HepG2 (cell line): ENCODE results near the gene IP6K1. TPM values are rescaled to one million over a fixed set of nuclear protein-coding genes. Genes with fewer than 3 reads are reported as not detected.

Source experiments
- FOSL2 ChIP-seq: sonication (generic); formaldehyde crosslinking; IDR thresholded peaks from 2 replicates; pipeline ENCODE4 v1.4.0; 2020; ENCODE audit warnings: missing genetic modification reagents
- FOXC1 ChIP-seq: sonication (generic); formaldehyde crosslinking; IDR thresholded peaks from 2 replicates; pipeline ENCODE4 v1.8.0; 2022; ENCODE audit warnings: mild to moderate bottlenecking, missing genetic modification reagents, borderline replicate concordance
- FOXO1 ChIP-seq: sonication (generic); formaldehyde crosslinking; IDR thresholded peaks from 2 replicates; pipeline ENCODE4 v1.4.0; 2020; ENCODE audit warnings: missing genetic modification reagents
- GATAD2A ChIP-seq: IDR thresholded peaks from 2 replicates; pipeline ENCODE4 v1.6.1; 2016
- HOXA7 ChIP-seq: sonication (generic); formaldehyde crosslinking; IDR thresholded peaks from 2 replicates; pipeline ENCODE4 v1.8.1; 2022; ENCODE audit warnings: mild to moderate bottlenecking, missing genetic modification reagents, moderate library complexity
- KLF6 ChIP-seq: IDR thresholded peaks from 2 replicates; pipeline ENCODE4 v1.8.0; 2016; ENCODE audit warnings: missing biosample characterization, missing genetic modification reagents
- MBD4 ChIP-seq: IDR thresholded peaks from 2 replicates; pipeline ENCODE4 v1.6.1; 2012; ENCODE audit warnings: low read length, inconsistent platforms, borderline replicate concordance
- MEF2D ChIP-seq: sonication (generic); formaldehyde crosslinking; IDR thresholded peaks from 2 replicates; pipeline ENCODE4 v1.5.1; 2020; ENCODE audit warnings: mild to moderate bottlenecking, missing genetic modification reagents
- MIER3 ChIP-seq: IDR thresholded peaks from 2 replicates; pipeline ENCODE4 v1.6.1; 2016; ENCODE audit warnings: missing compliant biosample characterization, borderline replicate concordance
- NFRKB ChIP-seq: fragments of 450-650 bp; IDR thresholded peaks from 2 replicates; pipeline ENCODE4 v1.6.1; 2017
- PITX1 ChIP-seq: sonication (generic); formaldehyde crosslinking; IDR thresholded peaks from 2 replicates; pipeline ENCODE4 v1.5.1; 2020; ENCODE audit warnings: mild to moderate bottlenecking, missing genetic modification reagents
- RAD21 ChIP-seq: fragments of 450-650 bp; formaldehyde crosslinking; IDR thresholded peaks from 2 replicates; pipeline ENCODE4 v1.5.0; 2020; ENCODE audit warnings: mild to moderate bottlenecking
- RFX1 ChIP-seq: fragments of 450-650 bp; IDR thresholded peaks from 2 replicates; pipeline ENCODE4 v1.6.1; 2017
- SMYD3 ChIP-seq: sonication (generic); formaldehyde crosslinking; IDR thresholded peaks from 2 replicates; pipeline ENCODE4 v1.8.1; 2023; ENCODE audit warnings: mild to moderate bottlenecking, missing genetic modification reagents
- TOPORS ChIP-seq: sonication (generic); formaldehyde crosslinking; IDR thresholded peaks from 2 replicates; pipeline ENCODE4 v1.8.0; 2023; ENCODE audit warnings: mild to moderate bottlenecking, missing genetic modification reagents
- TRAFD1 ChIP-seq: sonication (generic); formaldehyde crosslinking; IDR thresholded peaks from 2 replicates; pipeline ENCODE4 v1.5.1; 2020; ENCODE audit warnings: missing genetic modification reagents, mild to moderate bottlenecking, borderline replicate concordance
- TRIM22 ChIP-seq: fragments of 450-650 bp; IDR thresholded peaks from 2 replicates; pipeline ENCODE4 v1.6.1; 2017
- ZFP36 ChIP-seq: fragments of 150-350 bp; IDR thresholded peaks from 2 replicates; pipeline ENCODE4 v1.6.1; 2018; ENCODE audit warnings: borderline replicate concordance, low read length, low read depth; ENCODE audit not compliant: partially characterized antibody
- ZKSCAN8 ChIP-seq: IDR thresholded peaks from 2 replicates; pipeline ENCODE4 v1.6.1; 2016; ENCODE audit warnings: borderline replicate concordance, missing genetic modification reagents, missing compliant biosample characterization
- ZNF10 ChIP-seq: sonication (generic); formaldehyde crosslinking; IDR thresholded peaks from 2 replicates; pipeline ENCODE4 v1.4.0; 2020; ENCODE audit warnings: mild to moderate bottlenecking, low read depth, missing genetic modification reagents, borderline replicate concordance
- ZNF451 ChIP-seq: sonication (generic); formaldehyde crosslinking; IDR thresholded peaks from 2 replicates; pipeline ENCODE4 v1.5.0; 2020; ENCODE audit warnings: mild to moderate bottlenecking, missing genetic modification reagents
- ZNF678 ChIP-seq: sonication (generic); formaldehyde crosslinking; IDR thresholded peaks from 2 replicates; pipeline ENCODE4 v1.4.0; 2020; ENCODE audit warnings: mild to moderate bottlenecking, missing genetic modification reagents
- ZNF788 ChIP-seq: sonication (generic); formaldehyde crosslinking; IDR thresholded peaks from 2 replicates; pipeline ENCODE4 v1.5.0; 2020; ENCODE audit warnings: mild to moderate bottlenecking, missing genetic modification reagents, borderline replicate concordance
- ZSCAN29 ChIP-seq: sonication (generic); formaldehyde crosslinking; conservative IDR thresholded peaks from 2 replicates; pipeline ENCODE4 v1.4.0; 2020; ENCODE audit warnings: mild to moderate bottlenecking, missing genetic modification reagents
- polyA plus RNA-seq, 8 experiments: library from polyadenylated mRNA; depleted of rRNA in 3 of 8; stranded (reverse) in 7 of 8; unstranded in 1 of 8; fragments of >200 nt; fragmentation: Illumina TruSeq in 4 of 8; extraction: Trizol in 4 of 8; gene quantifications; 2 replicates each; pipeline versions ENCODE4 v1.2.1 to v1.2.3, GENCODE V29; 2011 to 2016; ENCODE audit warnings: low read depth in 4 of 8, missing spikeins in 1 of 8, mixed read lengths in 1 of 8; ENCODE audit not compliant: insufficient read depth in 1 of 8
- total RNA-seq, 5 experiments: library from RNA; depleted of rRNA; stranded (reverse); fragments of >200 nt; fragmentation: Illumina TruSeq; extraction: Trizol; gene quantifications; 2 replicates each; pipeline ENCODE4 v1.2.3, GENCODE V29; 2016; ENCODE audit warnings: low read depth in 1 of 5
- TF ChIP-seq, protein P1 (sequence below): sonication (generic); IDR thresholded peaks from 2 replicates; pipeline ENCODE4 v1.6.1; 2016; ENCODE audit warnings: low read depth, borderline replicate concordance
- TF ChIP-seq, protein P2 (sequence below): sonication (generic); formaldehyde crosslinking; IDR thresholded peaks from 2 replicates; pipeline ENCODE4 v1.4.0; 2020; ENCODE audit warnings: missing genetic modification reagents

The IP6K1 gene
- total and polyA plus RNA-seq, 2 of the 13 experiments (the other 11 are each of a cell fraction or from before 2014, with no cell fraction given), result 17.7 to 29.7 TPM

GRCh38 chr3:49703443-49703927 lies 82.9 kb downstream of the IP6K1 start (continued):
- TF ChIP-seq TOPORS (CRISPR knock-in tag) (no peak), FOSL2 (CRISPR knock-in tag) (no peak), ZNF451 (CRISPR knock-in tag) (no peak), FOXC1 (CRISPR knock-in tag) (0 out of 2 replicates have a peak, but pooled peaks have one; percentile 64), MBD4 (no peak), NFRKB (no peak), MIER3 (CRISPR knock-in tag) (no peak), ZNF678 (no peak), ZSCAN29 (CRISPR knock-in tag) (no peak), TRIM22 (no peak), ZFP36 (no peak), KLF6 (CRISPR knock-in tag) (no peak), SMYD3 (CRISPR knock-in tag) (no peak), RAD21 (CRISPR knock-in tag) (peak; percentile 85), FOXO1 (CRISPR knock-in tag) (peak; percentile 36; the same call in 1 of the 2 replicates), MEF2D (CRISPR knock-in tag) (no peak), ZKSCAN8 (CRISPR knock-in tag) (no peak), PITX1 (CRISPR knock-in tag) (no peak), RFX1 (no peak), HOXA7 (CRISPR knock-in tag) (no peak), ZNF10 (no peak), TRAFD1 (CRISPR knock-in tag) (no peak), GATAD2A (CRISPR knock-in tag) (no peak), ZNF788 (CRISPR knock-in tag) (no peak)
- TF ChIP-seq, protein P1, sequence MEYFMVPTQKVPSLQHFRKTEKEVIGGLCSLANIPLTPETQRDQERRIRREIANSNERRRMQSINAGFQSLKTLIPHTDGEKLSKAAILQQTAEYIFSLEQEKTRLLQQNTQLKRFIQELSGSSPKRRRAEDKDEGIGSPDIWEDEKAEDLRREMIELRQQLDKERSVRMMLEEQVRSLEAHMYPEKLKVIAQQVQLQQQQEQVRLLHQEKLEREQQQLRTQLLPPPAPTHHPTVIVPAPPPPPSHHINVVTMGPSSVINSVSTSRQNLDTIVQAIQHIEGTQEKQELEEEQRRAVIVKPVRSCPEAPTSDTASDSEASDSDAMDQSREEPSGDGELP, result no peak
- TF ChIP-seq, protein P2, sequence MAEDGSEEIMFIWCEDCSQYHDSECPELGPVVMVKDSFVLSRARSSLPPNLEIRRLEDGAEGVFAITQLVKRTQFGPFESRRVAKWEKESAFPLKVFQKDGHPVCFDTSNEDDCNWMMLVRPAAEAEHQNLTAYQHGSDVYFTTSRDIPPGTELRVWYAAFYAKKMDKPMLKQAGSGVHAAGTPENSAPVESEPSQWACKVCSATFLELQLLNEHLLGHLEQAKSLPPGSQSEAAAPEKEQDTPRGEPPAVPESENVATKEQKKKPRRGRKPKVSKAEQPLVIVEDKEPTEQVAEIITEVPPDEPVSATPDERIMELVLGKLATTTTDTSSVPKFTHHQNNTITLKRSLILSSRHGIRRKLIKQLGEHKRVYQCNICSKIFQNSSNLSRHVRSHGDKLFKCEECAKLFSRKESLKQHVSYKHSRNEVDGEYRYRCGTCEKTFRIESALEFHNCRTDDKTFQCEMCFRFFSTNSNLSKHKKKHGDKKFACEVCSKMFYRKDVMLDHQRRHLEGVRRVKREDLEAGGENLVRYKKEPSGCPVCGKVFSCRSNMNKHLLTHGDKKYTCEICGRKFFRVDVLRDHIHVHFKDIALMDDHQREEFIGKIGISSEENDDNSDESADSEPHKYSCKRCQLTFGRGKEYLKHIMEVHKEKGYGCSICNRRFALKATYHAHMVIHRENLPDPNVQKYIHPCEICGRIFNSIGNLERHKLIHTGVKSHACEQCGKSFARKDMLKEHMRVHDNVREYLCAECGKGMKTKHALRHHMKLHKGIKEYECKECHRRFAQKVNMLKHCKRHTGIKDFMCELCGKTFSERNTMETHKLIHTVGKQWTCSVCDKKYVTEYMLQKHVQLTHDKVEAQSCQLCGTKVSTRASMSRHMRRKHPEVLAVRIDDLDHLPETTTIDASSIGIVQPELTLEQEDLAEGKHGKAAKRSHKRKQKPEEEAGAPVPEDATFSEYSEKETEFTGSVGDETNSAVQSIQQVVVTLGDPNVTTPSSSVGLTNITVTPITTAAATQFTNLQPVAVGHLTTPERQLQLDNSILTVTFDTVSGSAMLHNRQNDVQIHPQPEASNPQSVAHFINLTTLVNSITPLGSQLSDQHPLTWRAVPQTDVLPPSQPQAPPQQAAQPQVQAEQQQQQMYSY, result no peak
